Gastrocnemius medialis (tissue), 4 donors: ENCODE measurements around the gene LRRC37A3. TPM values are rescaled to one million over a fixed set of nuclear protein-coding genes. Genes with fewer than 3 reads are reported as not detected.
"Not testable (repeated sequence)": the region's sequence is repeated elsewhere in the genome, so short reads cannot be mapped to it uniquely, and the experiment has no call there.

Source experiments
- ATAC-seq, 2 donors: fragments of 150-250 bp; one replicate each; pipeline ENCODE4 v1.9.1; 2016
- DNase-seq, 2 donors: peaks; one replicate each; pipeline ENCODE4 v3.0.0-alpha.2; 2019
- H3K27ac ChIP-seq, 4 donors: fragments of 200-600 bp; sonication (generic); 1 replicate in 1 of 4; 2 replicates in 3 of 4; pipeline ENCODE4 v1.5.1; 2016 to 2018; ENCODE audit warnings: mild to moderate bottlenecking in 2 of 4, moderate library complexity in 1 of 4
- H3K27me3 ChIP-seq, 3 donors: fragments of 200-600 bp; sonication (generic) in 2 of 3; 1 replicate in 1 of 3; 2 replicates in 2 of 3; pipeline versions ENCODE4 v1.5.1 to v1.6.0; 2016 to 2019; ENCODE audit warnings: mild to moderate bottlenecking in 1 of 3, moderate library complexity in 1 of 3
- H3K36me3 ChIP-seq, 2 donors: fragments of 200-600 bp; sonication (generic) in 1 of 2; one replicate each; pipeline ENCODE4 v1.5.1; 2017 to 2018
- H3K4me1 ChIP-seq, 2 donors: fragments of 200-600 bp; sonication (generic) in 1 of 2; one replicate each; pipeline ENCODE4 v1.5.1; 2016 to 2017; ENCODE audit warnings: mild to moderate bottlenecking in 2 of 2
- H3K4me3 ChIP-seq, 4 donors: fragments of 200-600 bp; sonication (generic) in 3 of 4; 1 replicate in 1 of 4; 2 replicates in 3 of 4; pipeline ENCODE4 v1.5.1; 2016 to 2019; ENCODE audit warnings: mild to moderate bottlenecking in 2 of 4
- H3K9me3 ChIP-seq, 3 donors: fragments of 200-600 bp; sonication (generic) in 2 of 3; 1 replicate in 1 of 3; 2 replicates in 2 of 3; pipeline ENCODE4 v1.5.1; 2016 to 2019
- CTCF ChIP-seq, 5 experiments: fragments of 450-650 bp in 3 of 5; fragments of 200-600 bp in 2 of 5; sonication (generic) in 2 of 5; IDR thresholded peaks in 4 of 5; conservative IDR thresholded peaks in 1 of 5; 1 replicate in 4 of 5; 2 replicates in 1 of 5; pipeline ENCODE4 v1.5.1; 2016 to 2019; ENCODE audit warnings: antibody characterized with exemption in 5 of 5, mild to moderate bottlenecking in 3 of 5, moderate library complexity in 3 of 5
- POLR2A ChIP-seq, 2 donors: fragments of 450-650 bp; IDR thresholded peaks; one replicate each; pipeline ENCODE4 v1.6.1; 2017; ENCODE audit warnings: antibody characterized with exemption in 2 of 2, mild to moderate bottlenecking in 2 of 2, moderate library complexity in 2 of 2
- in situ Hi-C, 4 donors: fragments of 200-750 bp; cut with MboI; loops; one replicate each; pipeline versions ENCODE4 v1.15.0 to v1.8.0; 2017; ENCODE audit warnings: low sequenced_read_pairs in 4 of 4
- intact Hi-C: fragments of 100-400 bp; cut with DNase I; formaldehyde crosslinking; loops from one replicate; pipeline ENCODE4 v1.15.1; 2023; ENCODE audit warnings: low total_unique reads
- total RNA-seq, 4 donors: library from RNA; depleted of rRNA; stranded (reverse); fragments of >200 nt; gene quantifications; one replicate each; pipeline versions ENCODE4 v1.1.0 to v1.2.3, GENCODE V29; 2016

Gene LRRC37A3
- total RNA-seq, 4 donors from 2014 or later = 0.95 to 2.1 (median 1.8) TPM

GRCh38 chr17:64963814-64964213, 44.5 kb upstream of the LRRC37A3 start:
- intact Hi-C loops = loop anchor here (2.0 to 5.0 kb wide), 2 partner anchors 42 to 137 kb away; no protein-coding TSS in a partner anchor
- H3K9me3 ChIP-seq, ATAC-seq, H3K36me3 ChIP-seq, H3K27me3 ChIP-seq, DNase-seq, H3K4me3 ChIP-seq: not testable (repeated sequence)
- Histone ChIP-seq H3K27ac (peak overlapping the region in 1 of 4 donors; percentile 61), H3K4me1 (peaks cover 16 to 19% of the 10 kb centered on the region in 2 donors)
- in situ Hi-C loops = loop anchor here (10.0 to 25.0 kb wide), 4 partner anchors 123 to 823 kb away; partner anchors contain the start of gene AXIN2 (in 1 of the 4)
- TF ChIP-seq CTCF (IDR thresholded peaks at IDR 0.05 in 4 of 5, conservative IDR thresholded peaks at IDR 0.05 in 1 of 5) = peak in 1 of 5 experiments; percentile 24

- H3K27ac ChIP-seq = peak overlapping the region; percentile 1 to 61 (median 50)
- ATAC-seq (peak; percentile 76 to 77), DNase-seq (peak; percentile 48 to 58)
- not testable (repeated sequence) for H3K9me3 ChIP-seq, H3K36me3 ChIP-seq, H3K27me3 ChIP-seq
- peak; percentile 67 to 75 (median 74) for TF ChIP-seq CTCF (IDR thresholded peaks at IDR 0.05 in 4 of 5, conservative IDR thresholded peaks at IDR 0.05 in 1 of 5)
- H3K4me3 ChIP-seq = peak overlapping the region in 3 of 4 donors; percentile 19 to 25 (median 22)
- in situ Hi-C loops (loop anchor here (10.0 to 25.0 kb wide), 4 partner anchors 126 to 826 kb away; partner anchors contain the start of gene AXIN2 (in 1 of the 4)), intact Hi-C loops (loop anchor here (2.0 to 5.0 kb wide), 2 partner anchors 39 to 139 kb away; no protein-coding TSS in a partner anchor)
- H3K4me1 ChIP-seq = peaks cover 16 to 19% of the 10 kb centered on the region in 2 donors
Measured at GRCh38 chr17:64961563-64962378, 42.5 kb upstream of the LRRC37A3 start.

- TF ChIP-seq POLR2A (IDR thresholded peaks at IDR 0.05) (no peak), CTCF (IDR thresholded peaks at IDR 0.05 in 4 of 5, conservative IDR thresholded peaks at IDR 0.05 in 1 of 5) (no peak)
- intact Hi-C loops = no loop called here
- DNase-seq (no peak), ATAC-seq (no peak)
- Histone ChIP-seq H3K4me1 (no peaks in the 10 kb centered on the region), H3K9me3 (no peaks in the 10 kb centered on the region), H3K4me3 (no peak overlapping the region), H3K27me3 (no peaks in the 10 kb centered on the region), H3K27ac (no peak overlapping the region), H3K36me3 (no peaks in the 10 kb centered on the region)
- in situ Hi-C loops = loop anchor here in 2 of 4 donors (25.0 kb wide), 3 partner anchors 135 to 835 kb away; partner anchors contain the start of gene AXIN2 (in 1 of the 2)
Measured at GRCh38 chr17:64951877-64952276, 32.6 kb upstream of the LRRC37A3 start.

- TF ChIP-seq CTCF (IDR thresholded peaks at IDR 0.05 in 4 of 5, conservative IDR thresholded peaks at IDR 0.05 in 1 of 5) (no peak), POLR2A (IDR thresholded peaks at IDR 0.05) (no peak)
- no peak overlapping the region for H3K27ac ChIP-seq
- ATAC-seq (no peak), DNase-seq (no peak)
- no peaks in the 10 kb centered on the region for H3K27me3 ChIP-seq
- in situ Hi-C loops = loop anchor here in 2 of 4 donors (25.0 kb wide), 3 partner anchors 136 to 836 kb away; partner anchors contain the start of gene AXIN2 (in 1 of the 2)
- no peaks in the 10 kb centered on the region for H3K36me3 ChIP-seq
- no peaks in the 10 kb centered on the region for H3K4me1 ChIP-seq
- no peaks in the 10 kb centered on the region for H3K9me3 ChIP-seq
- H3K4me3 ChIP-seq = no peak overlapping the region
- intact Hi-C loops = no loop called here
Measured at GRCh38 chr17:64950871-64951270, 31.6 kb upstream of the LRRC37A3 start.
